Measurements from ENCODE around the gene ZNF860. TPM values are rescaled to one million over a fixed set of nuclear protein-coding genes. Genes with fewer than 3 reads are reported as not detected.
A peak's percentile ranks its signal among the peaks of the same experiment; 100 is the strongest.

Gene ZNF860
- total RNA-seq: 2.0 TPM

GRCh38 chr3:31981206-31982181 lies at the start of gene ZNF860, which contains the start of gene OSBPL10:
Gene ZNF860 (plus strand): TSS chr3:31981750. CDS start chr3:31989080, 7,330 bp downstream.
Gene OSBPL10 (minus strand): TSS chr3:31981262. CDS start chr3:31981179, 83 bp downstream.
- intact Hi-C loops (cut with DNase I): no loop called here
- no peak for TF ChIP-seq CTCF (IDR thresholded peaks at IDR 0.05)
- TF ChIP-seq POLR2AphosphoS5 (IDR thresholded peaks at IDR 0.05; ENCODE audit: insufficient read depth in 1 of 2, low read depth in 1 of 2): peak; percentile 43 to 83
- TF ChIP-seq POLR2A (IDR thresholded peaks at IDR 0.05): peak in 1 of 2 donors; percentile 61
- H3K27me3 ChIP-seq: no peaks in the 10 kb centered on the region
- no peaks in the 10 kb centered on the region for H3K9me3 ChIP-seq
- no peaks in the 10 kb centered on the region for H3K36me3 ChIP-seq
- peak within 1 kb of the TSS; percentile 78 to 89 for H3K4me3 ChIP-seq
- H3K27ac ChIP-seq: peak within 1 kb of the TSS; percentile 90
- H3K4me1 ChIP-seq: peaks cover 22% of the 10 kb centered on the region
- peak in 1 of 2 donors; percentile 92 for DNase-seq (ENCODE audit: extremely low spot score in 2 of 2)

- H3K4me1 ChIP-seq: peaks cover 27% of the 10 kb centered on the region
- intact Hi-C loops (cut with DNase I): no loop called here
- H3K27me3 ChIP-seq: no peaks in the 10 kb centered on the region
- H3K4me3 ChIP-seq: no peak overlapping the region
- no peaks in the 10 kb centered on the region for H3K36me3 ChIP-seq
- no peaks in the 10 kb centered on the region for H3K9me3 ChIP-seq
- H3K27ac ChIP-seq: no peak overlapping the region
- no peak for DNase-seq (ENCODE audit: extremely low spot score in 2 of 2)
- TF ChIP-seq POLR2AphosphoS5 (IDR thresholded peaks at IDR 0.05; ENCODE audit: insufficient read depth in 1 of 2, low read depth in 1 of 2) (no peak), POLR2A (IDR thresholded peaks at IDR 0.05) (no peak), CTCF (IDR thresholded peaks at IDR 0.05) (no peak)
Observed at GRCh38 chr3:31932990-31933389, 48.6 kb upstream of the ZNF860 start.

GRCh38 chr3:31934018-31934417 lies 47.5 kb upstream of the ZNF860 start:
- H3K27me3 ChIP-seq: no peaks in the 10 kb centered on the region
- no peak for DNase-seq (ENCODE audit: extremely low spot score in 2 of 2)
- no peaks in the 10 kb centered on the region for H3K36me3 ChIP-seq
- H3K4me3 ChIP-seq: no peak overlapping the region
- H3K4me1 ChIP-seq: peaks cover 27% of the 10 kb centered on the region
- no peaks in the 10 kb centered on the region for H3K9me3 ChIP-seq
- no peak overlapping the region for H3K27ac ChIP-seq
- intact Hi-C loops (cut with DNase I): no loop called here
- TF ChIP-seq POLR2A (IDR thresholded peaks at IDR 0.05) (no peak), POLR2AphosphoS5 (IDR thresholded peaks at IDR 0.05; ENCODE audit: insufficient read depth in 1 of 2, low read depth in 1 of 2) (no peak), CTCF (IDR thresholded peaks at IDR 0.05) (no peak)

- intact Hi-C loops (cut with DNase I): no loop called here
- Histone ChIP-seq H3K4me3 (no peak overlapping the region), H3K9me3 (no peaks in the 10 kb centered on the region), H3K4me1 (peaks cover 27% of the 10 kb centered on the region), H3K27me3 (no peaks in the 10 kb centered on the region), H3K36me3 (no peaks in the 10 kb centered on the region), H3K27ac (no peak overlapping the region)
- no peak for TF ChIP-seq POLR2A (IDR thresholded peaks at IDR 0.05)
- no peak for TF ChIP-seq CTCF (IDR thresholded peaks at IDR 0.05)
- no peak for TF ChIP-seq POLR2AphosphoS5 (IDR thresholded peaks at IDR 0.05; ENCODE audit: insufficient read depth in 1 of 2, low read depth in 1 of 2)
- no peak for DNase-seq (ENCODE audit: extremely low spot score in 2 of 2)
Observed at GRCh38 chr3:31934866-31935265, 46.7 kb upstream of the ZNF860 start.
